WTC11 (cell line): ENCODE results near the gene LY6G6C.

Experiments used
- AFF4 ChIP-seq: sonication (generic); formaldehyde crosslinking; IDR thresholded peaks from 2 replicates; pipeline ENCODE4 v1.8.1; 2023; ENCODE audit warnings: mild to moderate bottlenecking, missing genetic modification reagents, borderline replicate concordance
- CTCF ChIP-seq: fragments of 200-600 bp; IDR thresholded peaks from 2 replicates; pipeline ENCODE4 v1.8.0; 2022; ENCODE audit warnings: antibody characterized with exemption
- E2F1 ChIP-seq: sonication (generic); formaldehyde crosslinking; IDR thresholded peaks from 2 replicates; pipeline ENCODE4 v1.8.0; 2022; ENCODE audit warnings: mild to moderate bottlenecking, missing genetic modification reagents
- ESRRA ChIP-seq: sonication (generic); formaldehyde crosslinking; IDR thresholded peaks from 2 replicates; pipeline ENCODE4 v1.8.1; 2022; ENCODE audit warnings: mild to moderate bottlenecking, missing genetic modification reagents, borderline replicate concordance
- TCF7 ChIP-seq: sonication (generic); formaldehyde crosslinking; IDR thresholded peaks from 2 replicates; pipeline ENCODE4 v1.8.0; 2022; ENCODE audit warnings: mild to moderate bottlenecking, low read depth, missing genetic modification reagents, moderate library complexity
- ZNF121 ChIP-seq: sonication (generic); formaldehyde crosslinking; IDR thresholded peaks from 2 replicates; pipeline ENCODE4 v1.8.0; 2023; ENCODE audit warnings: missing genetic modification reagents
- TF ChIP-seq, protein P1 (sequence below): sonication (generic); formaldehyde crosslinking; IDR thresholded peaks from 2 replicates; pipeline ENCODE4 v1.8.0; 2022; ENCODE audit warnings: mild to moderate bottlenecking, missing genetic modification reagents
- TF ChIP-seq, protein P2 (sequence below): sonication (generic); formaldehyde crosslinking; IDR thresholded peaks from 2 replicates; pipeline ENCODE4 v1.8.1; 2022; ENCODE audit warnings: low read depth, missing genetic modification reagents, borderline replicate concordance

DNA sequence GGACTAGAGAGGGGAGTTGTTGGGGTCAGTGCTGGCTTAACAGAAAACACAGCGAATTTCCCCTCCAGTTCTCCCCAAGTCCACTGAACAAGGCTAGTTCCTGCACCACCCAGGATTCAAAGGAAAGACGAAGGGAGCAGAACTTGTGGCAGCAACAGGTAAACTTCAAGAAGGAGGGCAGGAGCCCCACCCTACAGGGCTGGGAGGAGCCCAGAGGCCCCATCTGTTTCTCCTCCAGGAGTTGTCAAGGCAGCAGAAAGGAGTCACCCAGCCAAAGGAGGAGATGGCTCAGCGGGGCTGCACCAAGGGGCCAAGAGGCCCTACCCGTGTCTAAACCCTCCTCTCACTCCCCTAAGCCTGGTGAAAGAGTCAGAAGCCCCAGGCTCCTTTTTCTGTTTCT lies 42.7 kb upstream of the LY6G6C start:
- TF ChIP-seq, protein P1, sequence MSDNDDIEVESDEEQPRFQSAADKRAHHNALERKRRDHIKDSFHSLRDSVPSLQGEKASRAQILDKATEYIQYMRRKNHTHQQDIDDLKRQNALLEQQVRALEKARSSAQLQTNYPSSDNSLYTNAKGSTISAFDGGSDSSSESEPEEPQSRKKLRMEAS (CRISPR knock-in tag) = no peak
- TF ChIP-seq E2F1 (no peak), AFF4 (CRISPR knock-in tag) (no peak), ZNF121 (CRISPR knock-in tag) (no peak), CTCF (no peak), ESRRA (CRISPR knock-in tag) (no peak), TCF7 (CRISPR knock-in tag) (no peak)
- TF ChIP-seq, protein P2, sequence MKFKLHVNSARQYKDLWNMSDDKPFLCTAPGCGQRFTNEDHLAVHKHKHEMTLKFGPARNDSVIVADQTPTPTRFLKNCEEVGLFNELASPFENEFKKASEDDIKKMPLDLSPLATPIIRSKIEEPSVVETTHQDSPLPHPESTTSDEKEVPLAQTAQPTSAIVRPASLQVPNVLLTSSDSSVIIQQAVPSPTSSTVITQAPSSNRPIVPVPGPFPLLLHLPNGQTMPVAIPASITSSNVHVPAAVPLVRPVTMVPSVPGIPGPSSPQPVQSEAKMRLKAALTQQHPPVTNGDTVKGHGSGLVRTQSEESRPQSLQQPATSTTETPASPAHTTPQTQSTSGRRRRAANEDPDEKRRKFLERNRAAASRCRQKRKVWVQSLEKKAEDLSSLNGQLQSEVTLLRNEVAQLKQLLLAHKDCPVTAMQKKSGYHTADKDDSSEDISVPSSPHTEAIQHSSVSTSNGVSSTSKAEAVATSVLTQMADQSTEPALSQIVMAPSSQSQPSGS = no peak
